Bronchial epithelial cell (primary cell): Measurements from ENCODE around the gene CELF5. TPM values are rescaled to one million over a fixed set of nuclear protein-coding genes. Genes with fewer than 3 reads are reported as not detected.

Experiments
- DNase-seq: peaks from one replicate; pipeline ENCODE4 v3.0.0-alpha.2; 2010; ENCODE audit warnings: low read depth
- FAIRE-seq: peaks from 2 replicates; lab custom pipeline; 2011; peaks lifted over from hg19 to GRCh38; lab: Jason Lieb, UNC
- H3K27me3 ChIP-seq: 2 replicates; pipeline ENCODE4 v1.5.1; 2011; ENCODE audit warnings: low read length; ENCODE audit not compliant: control insufficient read depth, insufficient read depth
- H3K36me3 ChIP-seq: 2 replicates; pipeline ENCODE4 v1.5.1; 2011; ENCODE audit warnings: low read length; ENCODE audit not compliant: control insufficient read depth, insufficient read depth
- H3K4me3 ChIP-seq: 2 replicates; pipeline ENCODE4 v1.5.1; 2011; ENCODE audit warnings: mild to moderate bottlenecking, low read depth, low read length, control low read depth
- total RNA-seq: library from RNA; depleted of rRNA; stranded (reverse); fragments of >200 nt; gene quantifications from 2 replicates; pipeline ENCODE4 v1.2.1, GENCODE V29; 2014
- TF ChIP-seq, protein P1 (sequence below): IDR thresholded peaks from 2 replicates; pipeline ENCODE4 v1.5.1; 2011; ENCODE audit warnings: mild to moderate bottlenecking, moderate library complexity, low read length, control low read depth, inconsistent platforms; ENCODE audit not compliant: insufficient read depth, severe bottlenecking

CELF5 gene
- total RNA-seq, 1 donor from 2014 or later: not detected

DNA sequence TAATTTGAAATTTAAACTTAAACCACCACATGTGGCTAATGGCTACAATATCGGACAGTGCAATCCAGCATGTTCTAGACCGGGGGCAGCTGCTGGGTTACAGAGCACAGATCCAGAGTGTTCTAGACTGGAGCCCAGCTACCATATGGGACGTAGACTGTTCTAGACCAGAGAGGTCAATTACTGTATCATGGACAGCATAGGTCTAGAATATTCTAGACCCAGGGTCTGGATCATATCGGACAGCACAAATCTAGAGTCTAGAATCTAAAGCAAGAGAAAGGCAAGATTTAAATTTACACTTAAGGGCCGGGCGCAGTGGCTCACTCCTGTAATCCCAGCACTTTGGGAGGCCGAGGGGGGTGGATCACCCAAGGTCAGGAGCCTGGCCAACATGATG lies 37.9 kb downstream of the CELF5 start:
- FAIRE-seq: no peak
- TF ChIP-seq, protein P1, sequence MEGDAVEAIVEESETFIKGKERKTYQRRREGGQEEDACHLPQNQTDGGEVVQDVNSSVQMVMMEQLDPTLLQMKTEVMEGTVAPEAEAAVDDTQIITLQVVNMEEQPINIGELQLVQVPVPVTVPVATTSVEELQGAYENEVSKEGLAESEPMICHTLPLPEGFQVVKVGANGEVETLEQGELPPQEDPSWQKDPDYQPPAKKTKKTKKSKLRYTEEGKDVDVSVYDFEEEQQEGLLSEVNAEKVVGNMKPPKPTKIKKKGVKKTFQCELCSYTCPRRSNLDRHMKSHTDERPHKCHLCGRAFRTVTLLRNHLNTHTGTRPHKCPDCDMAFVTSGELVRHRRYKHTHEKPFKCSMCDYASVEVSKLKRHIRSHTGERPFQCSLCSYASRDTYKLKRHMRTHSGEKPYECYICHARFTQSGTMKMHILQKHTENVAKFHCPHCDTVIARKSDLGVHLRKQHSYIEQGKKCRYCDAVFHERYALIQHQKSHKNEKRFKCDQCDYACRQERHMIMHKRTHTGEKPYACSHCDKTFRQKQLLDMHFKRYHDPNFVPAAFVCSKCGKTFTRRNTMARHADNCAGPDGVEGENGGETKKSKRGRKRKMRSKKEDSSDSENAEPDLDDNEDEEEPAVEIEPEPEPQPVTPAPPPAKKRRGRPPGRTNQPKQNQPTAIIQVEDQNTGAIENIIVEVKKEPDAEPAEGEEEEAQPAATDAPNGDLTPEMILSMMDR: no peak
- no peak for DNase-seq
- Histone ChIP-seq H3K27me3 (no peaks in the 10 kb centered on the region), H3K36me3 (no peaks in the 10 kb centered on the region), H3K4me3 (no peak overlapping the region)

DNA sequence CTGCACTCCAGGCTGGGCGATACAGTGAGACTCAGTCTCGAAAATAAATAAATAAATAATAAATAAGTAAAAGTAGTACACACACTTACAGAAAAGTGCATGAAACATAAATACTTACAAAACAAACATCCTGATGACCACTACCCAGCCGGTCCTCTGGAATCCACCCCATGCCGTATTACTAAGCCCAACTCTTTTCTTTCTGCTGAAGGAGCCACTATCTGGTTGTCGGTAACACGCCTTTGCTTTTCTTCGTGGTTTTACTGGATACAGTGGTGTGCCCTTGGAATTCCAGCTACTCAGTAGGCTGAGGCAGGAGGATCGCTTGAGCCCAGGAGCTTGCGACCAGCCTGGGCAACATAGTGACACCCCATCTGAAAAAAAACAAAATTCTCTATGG lies 39.4 kb downstream of the CELF5 start:
- DNase-seq (no peak), FAIRE-seq (no peak)
- H3K36me3 ChIP-seq: no peaks in the 10 kb centered on the region
- no peak overlapping the region for H3K4me3 ChIP-seq
- TF ChIP-seq, protein P1: no peak
- peaks cover 2% of the 10 kb centered on the region for H3K27me3 ChIP-seq

DNA sequence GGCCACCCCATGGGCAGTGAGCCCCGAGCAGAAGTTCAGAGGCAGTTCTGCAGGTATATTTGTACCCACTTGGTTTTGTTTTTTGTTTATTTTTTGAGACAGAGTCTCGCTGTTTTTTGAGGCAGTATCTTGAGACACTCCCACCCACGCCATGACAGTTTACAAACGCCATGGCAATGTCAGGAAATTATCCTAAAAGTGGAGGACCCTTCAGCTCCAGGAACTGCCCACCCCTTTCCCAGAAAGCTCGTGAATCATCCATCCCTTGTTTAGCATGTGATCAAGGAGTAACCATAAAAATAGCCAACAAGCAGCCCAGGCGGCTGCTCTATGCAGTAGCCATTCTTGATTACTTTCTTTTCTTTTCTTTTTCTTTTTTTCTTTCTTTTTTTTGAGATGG lies 41.0 kb downstream of the CELF5 start:
- TF ChIP-seq, protein P1: no peak
- DNase-seq (no peak), FAIRE-seq (no peak)
- H3K27me3 ChIP-seq: peaks cover 6% of the 10 kb centered on the region
- no peak overlapping the region for H3K4me3 ChIP-seq
- H3K36me3 ChIP-seq: no peaks in the 10 kb centered on the region

DNA sequence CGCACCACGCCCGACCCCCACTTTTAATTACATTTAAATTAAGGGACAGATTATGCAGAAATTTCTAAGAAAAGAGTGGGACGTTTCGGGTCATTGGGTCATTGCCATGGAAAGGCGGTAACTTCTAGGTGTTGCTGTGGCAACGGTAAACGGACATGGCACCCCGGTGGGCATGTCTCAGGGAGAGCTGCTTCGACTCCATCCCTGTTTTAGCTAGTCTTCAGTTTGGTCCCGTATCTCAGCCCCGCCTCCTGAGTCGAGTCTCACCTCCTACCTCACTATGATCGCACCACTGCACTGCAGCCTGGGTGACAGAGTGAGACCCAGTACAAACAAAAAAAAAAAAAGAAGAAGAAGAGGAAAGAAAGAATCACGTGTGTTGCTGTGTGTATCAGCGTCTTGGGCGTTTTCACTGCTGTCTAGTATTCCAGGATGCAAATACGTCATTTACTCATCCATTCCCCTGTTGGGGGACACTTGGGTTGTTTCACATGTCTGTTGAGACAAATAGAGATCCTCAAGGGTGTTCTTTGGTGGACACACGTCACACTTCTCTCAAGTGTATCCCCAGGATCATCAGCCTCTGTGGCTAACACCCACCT lies 41.7 kb downstream of the CELF5 start:
- peak; percentile 81 for FAIRE-seq
- H3K36me3 ChIP-seq: no peaks in the 10 kb centered on the region
- peaks cover 8% of the 10 kb centered on the region for H3K27me3 ChIP-seq
- TF ChIP-seq, protein P1: no peak
- no peak for DNase-seq
- H3K4me3 ChIP-seq: no peak overlapping the region

DNA sequence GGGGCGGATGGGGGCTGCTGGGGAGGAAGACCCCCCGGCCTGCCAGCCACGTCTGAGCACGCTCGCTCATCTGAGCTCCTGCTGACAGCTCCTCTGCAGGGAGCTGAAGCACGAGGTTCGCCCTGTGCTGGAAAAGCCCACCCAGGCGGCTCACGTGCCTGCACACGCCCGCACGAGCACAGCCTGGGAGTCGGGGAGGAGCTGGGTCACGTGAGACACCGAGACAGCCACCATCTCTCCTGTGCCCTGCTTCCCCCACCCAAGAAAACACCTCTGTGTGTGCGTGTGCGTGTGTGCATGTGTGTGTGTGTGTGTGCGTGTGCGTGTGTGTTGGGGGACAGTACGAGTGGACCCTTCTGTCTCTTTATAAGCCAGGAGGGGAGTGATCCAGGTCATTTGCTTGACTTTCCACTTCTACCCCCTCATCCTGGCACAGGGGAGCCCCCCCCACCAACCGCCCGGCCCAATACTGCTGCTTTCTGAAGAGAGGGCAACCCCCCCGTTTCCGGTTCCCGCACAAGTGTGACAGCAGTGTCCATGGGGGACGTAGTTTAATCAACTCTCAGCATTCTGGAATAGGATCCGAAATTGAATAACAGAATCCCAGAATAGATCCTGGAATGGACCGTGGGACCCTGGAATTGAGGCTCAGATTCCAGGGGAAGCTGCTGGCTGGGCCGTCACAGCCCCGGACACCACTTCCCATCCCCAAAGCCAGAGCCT lies 42.5 kb downstream of the CELF5 start:
- TF ChIP-seq, protein P1: no peak

More for the DNA sequence above, 42.5 kb downstream of the CELF5 start:
- Histone ChIP-seq H3K4me3 (no peak overlapping the region), H3K27me3 (peaks cover 8% of the 10 kb centered on the region), H3K36me3 (no peaks in the 10 kb centered on the region)
- FAIRE-seq (no peak), DNase-seq (no peak)
